ENCODE measurements around the gene CBFA2T3.

CBFA2T3 gene

DNA sequence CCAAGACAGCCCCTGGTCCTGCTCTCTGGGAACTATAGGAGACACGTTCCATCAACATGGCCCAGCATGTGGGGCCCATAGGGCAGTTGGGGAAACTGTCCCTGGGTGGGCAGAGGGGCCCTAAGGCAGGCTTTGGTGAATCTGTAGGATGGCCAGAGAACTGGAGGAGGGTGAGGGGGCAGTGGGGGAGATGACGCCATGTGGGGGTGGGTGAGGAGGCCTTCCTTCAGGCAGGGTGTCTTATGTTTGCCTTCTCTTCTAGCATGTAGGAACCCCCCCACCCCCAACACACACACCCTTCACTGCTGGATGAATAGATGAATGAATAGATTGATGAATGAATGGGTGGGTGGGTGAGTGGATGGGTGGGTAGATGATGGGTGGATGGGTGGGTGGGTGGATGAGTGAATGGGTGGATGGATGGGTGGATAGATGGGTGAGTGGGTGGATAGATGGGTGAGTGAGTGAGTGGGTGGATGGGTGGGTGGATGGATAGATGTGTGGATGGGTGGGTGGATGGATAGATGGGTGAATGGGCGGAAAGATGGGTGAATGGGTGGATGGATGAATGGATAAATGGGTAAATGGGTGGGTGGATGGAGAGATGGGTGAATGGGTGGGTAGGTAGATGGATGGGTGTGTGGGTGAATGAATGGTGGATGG lies 2.5 kb upstream of the CBFA2T3 start:
- no peak overlapping the region for H3K4me3 ChIP-seq
- H3K27ac ChIP-seq = peak overlapping the region in 2 of 21 experiments; percentile 47 to 71

GRCh38 chr16:88978608-88979346 lies 1.8 kb upstream of the CBFA2T3 start:
- H3K27ac ChIP-seq = peak overlapping the region in 3 of 21 experiments; percentile 47 to 80 (median 71)
- no peak overlapping the region for H3K4me3 ChIP-seq

- no peak overlapping the region for H3K4me3 ChIP-seq
- H3K27ac ChIP-seq = peak overlapping the region in 4 of 21 experiments; percentile 47 to 80 (median 72)
Measured at GRCh38 chr16:88977812-88978607, 1.0 kb upstream of the CBFA2T3 start.

DNA sequence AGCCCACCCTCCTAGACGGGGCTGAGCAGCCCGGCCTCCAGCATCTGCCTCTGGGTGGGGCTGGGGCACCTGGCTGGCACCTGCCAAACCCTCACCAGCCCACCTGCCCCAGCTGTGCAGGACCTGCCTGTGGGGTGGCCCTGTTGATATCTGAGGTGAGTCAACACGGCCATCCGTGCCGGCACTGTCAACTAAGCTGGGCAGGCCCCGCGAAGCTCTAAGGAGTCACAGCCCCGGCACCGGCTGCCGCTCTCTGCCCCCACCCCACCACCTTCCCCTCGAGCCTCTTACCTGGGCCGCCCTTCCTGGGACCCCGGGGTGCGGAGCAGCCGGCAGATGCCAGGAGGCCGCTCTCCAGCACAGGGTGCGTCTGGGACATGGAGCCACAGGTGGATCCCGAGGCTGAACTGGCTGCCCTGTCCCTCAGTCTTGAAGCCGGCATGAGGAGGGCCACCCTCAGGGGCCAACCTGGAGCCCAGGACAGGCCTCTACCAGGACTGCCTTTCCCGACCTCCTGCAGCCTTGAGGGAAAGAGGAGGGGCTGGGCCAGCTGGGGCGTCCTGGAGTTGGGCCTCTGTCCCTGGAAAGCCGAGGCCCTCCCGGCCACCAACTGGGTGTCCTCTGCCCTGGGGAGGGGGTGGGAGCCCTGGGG lies 515 bp downstream of the CBFA2T3 start:
- peak overlapping the region; percentile 9 to 31 (median 18) for H3K4me3 ChIP-seq
- H3K27ac ChIP-seq = peak overlapping the region in 12 of 21 experiments; percentile 12 to 80 (median 42)

- H3K4me3 ChIP-seq = peak overlapping the region; percentile 6 to 31 (median 18)
- peak overlapping the region in 8 of 21 experiments; percentile 0 to 80 (median 51) for H3K27ac ChIP-seq
Measured at GRCh38 chr16:88975511-88976061, 1.4 kb downstream of the CBFA2T3 start.

GRCh38 chr16:88974916-88975215 lies 2.1 kb downstream of the CBFA2T3 start:
- H3K4me3 ChIP-seq = peak overlapping the region in 1 of 7 experiments; percentile 13

GRCh38 chr16:88974080-88974915 lies 2.7 kb downstream of the CBFA2T3 start:
- H3K4me3 ChIP-seq = no peak overlapping the region
- H3K27ac ChIP-seq = peak overlapping the region in 2 of 21 experiments; percentile 47 to 80

More at GRCh38 chr16:88974916-88975215, 2.1 kb downstream of the CBFA2T3 start:
- H3K27ac ChIP-seq = peak overlapping the region in 2 of 21 experiments; percentile 71 to 80

GRCh38 chr16:88973415-88974050 lies 3.5 kb downstream of the CBFA2T3 start:
- no peak overlapping the region for H3K4me3 ChIP-seq

GRCh38 chr16:88973007-88973410 lies 4.0 kb downstream of the CBFA2T3 start:
- H3K27ac ChIP-seq = no peak overlapping the region
- H3K4me3 ChIP-seq = no peak overlapping the region

More at GRCh38 chr16:88973415-88974050, 3.5 kb downstream of the CBFA2T3 start:
- no peak overlapping the region for H3K27ac ChIP-seq

DNA sequence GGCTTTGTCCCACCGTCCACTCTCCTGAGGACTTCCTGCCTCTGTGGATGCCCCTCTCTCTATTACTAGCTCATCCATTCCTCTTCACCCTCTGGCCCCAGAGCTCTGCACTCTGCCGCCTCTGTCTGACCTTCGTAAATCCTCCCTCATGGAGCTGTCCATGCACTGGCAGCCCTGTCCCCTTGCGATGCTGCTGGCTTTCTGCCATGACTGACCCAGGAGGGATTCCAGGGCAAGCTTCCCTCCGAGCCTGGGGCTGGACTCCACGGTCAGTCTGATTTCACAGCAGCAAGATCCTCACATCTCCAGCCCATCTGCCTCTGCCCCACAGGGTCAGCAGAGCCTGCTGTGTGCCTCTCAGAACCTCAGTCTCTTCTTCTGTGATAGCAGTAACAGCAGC lies 4.7 kb downstream of the CBFA2T3 start:
- no peak overlapping the region for H3K27ac ChIP-seq
- H3K4me3 ChIP-seq = no peak overlapping the region

DNA sequence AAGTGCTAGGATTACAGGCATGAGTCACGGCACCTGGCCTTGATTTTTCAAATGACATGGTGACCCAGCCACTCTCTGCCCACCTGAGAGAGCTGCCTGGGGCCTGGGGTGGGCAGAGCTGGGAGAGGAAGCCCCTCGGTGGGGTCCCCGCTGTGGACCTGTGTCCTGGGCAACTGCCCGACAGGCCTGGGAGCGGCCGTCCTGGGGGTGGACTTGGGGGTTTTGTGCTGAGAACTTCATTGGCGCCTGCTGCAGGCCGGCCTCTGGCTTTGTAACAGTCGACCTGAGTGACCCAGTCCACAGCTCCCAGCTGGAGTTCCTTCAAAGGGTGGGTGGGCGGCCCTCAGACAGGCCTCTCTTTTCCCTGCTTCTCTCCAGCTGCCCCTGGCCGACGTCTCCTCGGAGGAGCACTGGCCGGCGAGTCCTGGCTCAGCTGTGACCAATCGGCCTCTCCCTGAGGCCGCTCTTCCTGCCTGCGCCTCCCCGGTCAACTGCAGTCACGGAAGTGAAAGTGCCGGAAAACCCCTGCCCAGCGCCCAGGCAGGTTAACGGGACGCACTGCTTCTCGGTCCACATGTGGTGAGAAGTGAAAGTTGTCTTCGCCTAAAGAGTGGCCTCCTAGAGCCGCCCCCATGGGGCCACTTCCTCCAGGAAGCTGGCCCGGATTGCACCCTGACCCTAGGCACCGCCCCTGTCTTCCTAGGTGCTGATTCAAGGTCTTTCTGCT lies 5.5 kb downstream of the CBFA2T3 start:
- Histone ChIP-seq H3K27ac (peak overlapping the region in 2 of 21 experiments; percentile 18 to 65), H3K4me3 (no peak overlapping the region)

GRCh38 chr16:88970539-88971065 lies 6.4 kb downstream of the CBFA2T3 start:
- no peak overlapping the region for H3K4me3 ChIP-seq
- H3K27ac ChIP-seq = no peak overlapping the region

- H3K27ac ChIP-seq = no peak overlapping the region
- H3K4me3 ChIP-seq = no peak overlapping the region
Measured at GRCh38 chr16:88970050-88970449, 7.0 kb downstream of the CBFA2T3 start.

GRCh38 chr16:88969361-88969831 lies 7.6 kb downstream of the CBFA2T3 start:
- no peak overlapping the region for H3K4me3 ChIP-seq
- peak overlapping the region in 2 of 21 experiments; percentile 11 to 42 for H3K27ac ChIP-seq

- no peak overlapping the region for H3K4me3 ChIP-seq
- H3K27ac ChIP-seq = peak overlapping the region in 1 of 21 experiments; percentile 46
Measured at GRCh38 chr16:88968589-88969280, 8.3 kb downstream of the CBFA2T3 start.

DNA sequence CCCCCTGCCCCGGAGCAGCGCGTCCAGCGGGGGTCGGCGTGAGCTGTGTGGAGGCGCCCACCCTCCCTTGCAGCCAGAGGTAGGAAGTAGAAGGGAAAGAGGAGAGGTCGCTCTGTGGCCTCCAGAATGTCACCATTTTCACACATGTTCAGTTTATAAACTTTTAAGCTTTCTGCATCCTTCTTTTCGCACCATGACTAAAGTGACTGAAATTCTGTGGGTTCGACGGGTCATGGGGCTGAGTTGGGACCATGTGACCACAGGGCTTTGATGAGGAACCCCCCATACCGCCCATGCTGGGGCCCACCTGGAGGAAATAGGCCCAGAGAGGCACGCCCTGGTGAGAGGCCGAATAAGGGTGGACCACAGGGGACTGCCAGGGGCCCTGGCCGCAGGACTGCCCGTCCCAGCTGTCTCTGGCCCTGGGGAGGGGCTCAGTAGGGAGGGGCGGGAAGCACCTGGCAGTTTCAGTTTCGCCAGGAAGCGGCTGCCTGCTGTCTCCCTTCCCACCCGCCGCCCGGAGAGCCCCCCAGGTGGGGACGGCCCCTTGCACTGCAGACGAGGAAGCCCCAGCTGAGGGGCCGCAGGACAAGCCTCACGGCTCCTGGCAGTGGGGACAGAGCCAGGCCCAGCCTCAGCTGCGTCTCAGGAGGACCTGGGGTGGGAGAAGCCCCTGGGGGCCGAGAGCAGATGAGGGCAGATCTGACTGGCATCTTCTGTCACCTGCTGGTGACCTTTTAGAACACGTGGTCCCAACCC lies 9.0 kb downstream of the CBFA2T3 start:
- Histone ChIP-seq H3K4me3 (no peak overlapping the region), H3K27ac (peak overlapping the region in 2 of 21 experiments; percentile 6 to 61)
